Bronchial epithelial cell (primary cell): Measurements from ENCODE around the gene ZBED1. TPM values are rescaled to one million over a fixed set of nuclear protein-coding genes. Genes with fewer than 3 reads are reported as not detected.

Experiments
- DNase-seq: peaks from one replicate; pipeline ENCODE4 v3.0.0-alpha.2; 2010; ENCODE audit warnings: low read depth
- FAIRE-seq: peaks from 2 replicates; lab custom pipeline; 2011; peaks lifted over from hg19 to GRCh38; lab: Jason Lieb, UNC
- H3K27me3 ChIP-seq: 2 replicates; pipeline ENCODE4 v1.5.1; 2011; ENCODE audit warnings: low read length; ENCODE audit not compliant: control insufficient read depth, insufficient read depth
- H3K36me3 ChIP-seq: 2 replicates; pipeline ENCODE4 v1.5.1; 2011; ENCODE audit warnings: low read length; ENCODE audit not compliant: control insufficient read depth, insufficient read depth
- H3K4me3 ChIP-seq: 2 replicates; pipeline ENCODE4 v1.5.1; 2011; ENCODE audit warnings: mild to moderate bottlenecking, low read depth, low read length, control low read depth
- CTCF ChIP-seq: IDR thresholded peaks from 2 replicates; pipeline ENCODE4 v1.5.1; 2011; ENCODE audit warnings: mild to moderate bottlenecking, moderate library complexity, low read length, control low read depth, inconsistent platforms; ENCODE audit not compliant: insufficient read depth, severe bottlenecking
- total RNA-seq: library from RNA; depleted of rRNA; stranded (reverse); fragments of >200 nt; gene quantifications from 2 replicates; pipeline ENCODE4 v1.2.1, GENCODE V29; 2014

Gene ZBED1
- total RNA-seq, 1 donor from 2014 or later = 11.6 TPM

- Histone ChIP-seq H3K27me3 (no peaks in the 10 kb centered on the region), H3K4me3 (no peak overlapping the region), H3K36me3 (peaks cover 1% of the 10 kb centered on the region)
- TF ChIP-seq CTCF = no peak
- FAIRE-seq (no peak), DNase-seq (no peak)
Measured at GRCh38 chrX:2445662-2446623, 54.8 kb downstream of the ZBED1 start.

- no peak for TF ChIP-seq CTCF
- Histone ChIP-seq H3K36me3 (peaks cover 3% of the 10 kb centered on the region), H3K4me3 (no peak overlapping the region), H3K27me3 (no peaks in the 10 kb centered on the region)
- FAIRE-seq = no peak
- no peak for DNase-seq
Measured at GRCh38 chrX:2442694-2443093, 58.1 kb downstream of the ZBED1 start.

GRCh38 chrX:2441466-2441865 lies 59.3 kb downstream of the ZBED1 start:
- DNase-seq = no peak
- TF ChIP-seq CTCF = no peak

GRCh38 chrX:2439613-2440012 lies 61.2 kb downstream of the ZBED1 start:
- TF ChIP-seq CTCF = no peak
- H3K4me3 ChIP-seq = no peak overlapping the region
- H3K27me3 ChIP-seq = no peaks in the 10 kb centered on the region
- DNase-seq (no peak), FAIRE-seq (no peak)
- peaks cover 3% of the 10 kb centered on the region for H3K36me3 ChIP-seq

More at GRCh38 chrX:2441466-2441865, 59.3 kb downstream of the ZBED1 start:
- Histone ChIP-seq H3K36me3 (peaks cover 3% of the 10 kb centered on the region), H3K27me3 (no peaks in the 10 kb centered on the region), H3K4me3 (no peak overlapping the region)
- no peak for FAIRE-seq

Other genes with a start within 250 kb of the ZBED1 start
- gene DHRSX, start within 50 bp of the ZBED1 start, total RNA-seq = 14.1 and 19.0 TPM in 2 replicates
- gene CD99, start 190.3 kb upstream of the ZBED1 start, total RNA-seq = 51.2 and 57.9 TPM in 2 replicates